Measurements from ENCODE around the gene REPS1. TPM values are rescaled to one million over a fixed set of nuclear protein-coding genes. Genes with fewer than 3 reads are reported as not detected.
"Not testable (repeated sequence)": the region's sequence is repeated elsewhere in the genome, so short reads cannot be mapped to it uniquely, and the experiment has no call there.

REPS1 gene
- total RNA-seq, 1 donor = 34.9 TPM

GRCh38 chr6:138944412-138944811 lies 43.6 kb downstream of the REPS1 start:
- peak; percentile 66 for DNase-seq (ENCODE audit: low read depth)
- TF ChIP-seq CTCF (IDR thresholded peaks at IDR 0.05; ENCODE audit: insufficient read depth, low read length) = no peak
- no peak overlapping the region for H3K4me3 ChIP-seq (ENCODE audit: low read depth, low read length)

- H3K4me3 ChIP-seq (ENCODE audit: low read depth, low read length) = no peak overlapping the region
- no peak for DNase-seq (ENCODE audit: low read depth)
- TF ChIP-seq CTCF (IDR thresholded peaks at IDR 0.05; ENCODE audit: insufficient read depth, low read length) = no peak
Measured at GRCh38 chr6:138943089-138943625, 44.9 kb downstream of the REPS1 start.

- not testable (repeated sequence) for DNase-seq (ENCODE audit: low read depth); H3K4me3 ChIP-seq (ENCODE audit: low read depth, low read length)
Measured at GRCh38 chr6:138936873-138937272, 51.2 kb downstream of the REPS1 start.

GRCh38 chr6:138931660-138932059 lies 56.4 kb downstream of the REPS1 start:
- no peak for TF ChIP-seq CTCF (IDR thresholded peaks at IDR 0.05; ENCODE audit: insufficient read depth, low read length)
- DNase-seq (ENCODE audit: low read depth) = no peak
- H3K4me3 ChIP-seq (ENCODE audit: low read depth, low read length) = no peak overlapping the region

GRCh38 chr6:138926579-138926978 lies 61.5 kb downstream of the REPS1 start:
- DNase-seq (ENCODE audit: low read depth) = no peak
- no peak overlapping the region for H3K4me3 ChIP-seq (ENCODE audit: low read depth, low read length)
- TF ChIP-seq CTCF (IDR thresholded peaks at IDR 0.05; ENCODE audit: insufficient read depth, low read length) = no peak

GRCh38 chr6:138925806-138926205 lies 62.2 kb downstream of the REPS1 start:
- no peak overlapping the region for H3K4me3 ChIP-seq (ENCODE audit: low read depth, low read length)
- no peak for DNase-seq (ENCODE audit: low read depth)
- TF ChIP-seq CTCF (IDR thresholded peaks at IDR 0.05; ENCODE audit: insufficient read depth, low read length) = no peak

GRCh38 chr6:138923561-138923960 lies 64.5 kb downstream of the REPS1 start:
- no peak for TF ChIP-seq CTCF (IDR thresholded peaks at IDR 0.05; ENCODE audit: insufficient read depth, low read length)
- no peak for DNase-seq (ENCODE audit: low read depth)
- no peak overlapping the region for H3K4me3 ChIP-seq (ENCODE audit: low read depth, low read length)

All from fibroblast of the aortic adventitia (primary cell).